ENCODE data around the gene HYAL2. TPM values are rescaled to one million over a fixed set of nuclear protein-coding genes. Genes with fewer than 3 reads are reported as not detected.

The HYAL2 gene
- total and polyA plus RNA-seq, 9 of the 15 experiments (the other 6 are each of a cell fraction or from before 2014, with no cell fraction given), result 0.36 to 22.7 (median 11.4) TPM; not detected in 1

DNA sequence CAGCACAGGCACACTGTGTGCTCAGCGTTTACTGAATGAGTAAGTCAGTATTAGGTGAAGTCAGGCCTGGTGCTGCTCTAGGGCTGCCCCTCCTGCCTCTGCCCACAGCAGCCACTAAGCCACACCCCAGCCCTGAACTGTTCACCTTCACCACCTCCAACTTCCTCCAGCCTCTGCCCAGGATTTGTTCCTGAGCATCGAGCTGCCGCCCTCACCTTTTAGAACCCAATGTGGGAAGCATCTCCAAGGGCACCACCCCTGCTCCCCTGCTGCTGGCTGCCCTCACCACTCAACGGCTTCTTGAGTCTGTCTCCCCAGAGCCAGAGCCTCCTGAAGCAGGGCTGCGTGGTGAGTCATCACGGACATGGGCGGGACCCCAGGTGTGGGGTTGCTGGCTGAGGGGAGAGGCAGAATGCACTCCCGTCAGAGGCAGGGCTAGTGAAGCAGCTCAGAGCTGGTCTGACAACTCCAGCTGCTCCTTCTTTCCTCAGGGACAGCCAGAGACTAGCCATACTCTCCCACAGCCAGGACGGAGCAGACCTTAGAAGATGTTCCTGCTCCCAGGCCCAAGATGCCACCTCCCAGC is 5.8 kb downstream of the HYAL2 start:
- Histone ChIP-seq H2AFZ (ENCODE audit: low read depth, low read length) (no peak overlapping the region), H3K9ac (ENCODE audit: insufficient read depth in 1 of 2, low read depth in 2 of 2, low read length in 2 of 2) (peak overlapping the region in 1 of 2 experiments; percentile 86; a peak in 2 of 4 replicates), H4K20me1 (replicated peaks; ENCODE audit: control insufficient read depth, insufficient read depth, low read length) (no peaks in the 10 kb centered on the region), H3K4me1 (replicated peaks in 1 of 2; ENCODE audit: control insufficient read depth in 2 of 2, insufficient read depth in 2 of 2, low read length in 2 of 2) (peaks cover 23 to 53% of the 10 kb centered on the region in 2 experiments), H3K36me3 (ENCODE audit: control insufficient read depth, insufficient read depth, low read length) (peaks cover 20% of the 10 kb centered on the region; the same call in 2 of the 3 replicates), H3K27ac (ENCODE audit: extremely low read depth, low read depth, low read length) (peak overlapping the region; percentile 47; the same call in 2 of the 3 replicates), H3K4me3 (no peak overlapping the region), H3K4me2 (ENCODE audit: insufficient read depth, low read length) (peak overlapping the region; percentile 65), H3K27me3 (ENCODE audit: control insufficient read depth in 2 of 2, insufficient read depth in 2 of 2, low read length in 2 of 2) (no peaks in the 10 kb centered on the region), H3K9me3 (replicated peaks; ENCODE audit: control insufficient read depth, insufficient read depth, low read depth, low read length) (no peaks in the 10 kb centered on the region), H3K79me2 (ENCODE audit: control insufficient read depth, insufficient read depth, low read length) (peaks cover 22% of the 10 kb centered on the region), H3K9me1 (ENCODE audit: control insufficient read depth, insufficient read depth, low read length) (no peaks in the 10 kb centered on the region)
- DNase-seq (ENCODE audit: extremely low read depth in 1 of 4, low spot score in 3 of 4), result peak; percentile 62 to 85 (median 66)
- FAIRE-seq, result peak; percentile 89
- intact Hi-C loops (cut with micrococcal nuclease) (no loop called here), in situ Hi-C loops (cut with MboI) (no loop called here)
- BruUV-seq (replicated peaks), result no TSS peak
- ChIA-PET POLR2A (interaction anchor here (0.7 to 1.1 kb wide), 4 partner anchors 11 to 543 kb away, joined by 3 to 5 read pairs (median 4); partner anchors contain the start of gene TUSC2), CTCF (ENCODE audit: low intra/inter-chr PET ratio) (no interaction called here)
- 4% methylated on average over 4 of the region's 9 CpGs for WGBS (ENCODE audit: insufficient coverage, low coverage, missing lambda C conversion rate)
- peak; percentile 75 for ATAC-seq
- TF ChIP-seq C11orf30 (IDR thresholded peaks at IDR 0.05; ENCODE audit: low read depth) (no peak), SAFB2 (IDR thresholded peaks at IDR 0.05; ENCODE audit: borderline replicate concordance, low read depth, low read length, severe bottlenecking) (no peak), STAT5B (CRISPR knock-in tag; IDR thresholded peaks at IDR 0.05) (no peak), YY1 (IDR thresholded peaks at IDR 0.05; ENCODE audit: borderline replicate concordance in 1 of 3, control insufficient read depth in 1 of 3, extremely low read depth in 1 of 3, insufficient read depth in 3 of 3, insufficient read length in 1 of 3, insufficient replicate concordance in 2 of 3, low read depth in 1 of 3, low read length in 2 of 3) (no peak), ZC3H8 (IDR thresholded peaks at IDR 0.05) (no peak), DDX20 (tag; IDR thresholded peaks at IDR 0.05; ENCODE audit: low read depth) (no peak), ZBTB8A (IDR thresholded peaks at IDR 0.05; ENCODE audit: partially characterized antibody) (no peak), ZC3H11A (IDR thresholded peaks at IDR 0.05; ENCODE audit: low read depth, low read length) (no peak), STAG1 (CRISPR knock-in tag; IDR thresholded peaks at IDR 0.05; ENCODE audit: borderline replicate concordance) (no peak), FOSL1 (tag; conservative IDR thresholded peaks at IDR 0.05) (peak; percentile 79), TEAD4 (IDR thresholded peaks at IDR 0.05; ENCODE audit: low read length) (no peak), TEAD4 (CRISPR knock-in tag; IDR thresholded peaks at IDR 0.05; ENCODE audit: borderline replicate concordance) (no peak), KAT2B (IDR thresholded peaks at IDR 0.05; ENCODE audit: low read depth, low read length) (no peak), FOXK2 (conservative IDR thresholded peaks at IDR 0.05 in 1 of 2, IDR thresholded peaks at IDR 0.05 in 1 of 2; ENCODE audit: low read depth in 2 of 2) (no peak)
- TF ChIP-seq, protein P1, sequence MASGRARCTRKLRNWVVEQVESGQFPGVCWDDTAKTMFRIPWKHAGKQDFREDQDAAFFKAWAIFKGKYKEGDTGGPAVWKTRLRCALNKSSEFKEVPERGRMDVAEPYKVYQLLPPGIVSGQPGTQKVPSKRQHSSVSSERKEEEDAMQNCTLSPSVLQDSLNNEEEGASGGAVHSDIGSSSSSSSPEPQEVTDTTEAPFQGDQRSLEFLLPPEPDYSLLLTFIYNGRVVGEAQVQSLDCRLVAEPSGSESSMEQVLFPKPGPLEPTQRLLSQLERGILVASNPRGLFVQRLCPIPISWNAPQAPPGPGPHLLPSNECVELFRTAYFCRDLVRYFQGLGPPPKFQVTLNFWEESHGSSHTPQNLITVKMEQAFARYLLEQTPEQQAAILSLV (tag; IDR thresholded peaks at IDR 0.05), result no peak
